ENCODE results near the gene EPB41L2.
"Not testable (repeated sequence)": the region's sequence is repeated elsewhere in the genome, so short reads cannot be mapped to it uniquely, and the experiment has no call there.

EPB41L2 gene

GRCh38 chr6:130937942-130938604 lies 125.0 kb downstream of the EPB41L2 start:
- DNase-seq, result no peak

DNA sequence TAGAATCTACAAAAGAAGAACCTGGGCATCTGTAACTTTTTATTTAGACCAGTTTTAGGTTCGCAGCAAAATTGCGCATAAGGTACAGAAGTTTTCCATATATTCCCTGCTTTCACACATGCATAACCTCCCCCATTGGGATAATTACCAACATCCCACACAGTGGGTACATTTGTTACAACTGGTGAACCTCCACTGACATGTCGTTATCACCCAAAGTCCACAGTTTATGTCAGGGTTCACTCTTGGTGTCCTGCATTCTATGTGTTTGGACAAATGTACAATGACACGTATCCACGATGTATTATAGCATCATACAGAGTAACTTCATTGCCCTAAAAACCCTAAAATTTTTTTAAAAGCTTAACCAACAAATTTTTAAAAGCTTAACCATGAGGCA lies 126.1 kb downstream of the EPB41L2 start:
- DNase-seq, result no peak

DNA sequence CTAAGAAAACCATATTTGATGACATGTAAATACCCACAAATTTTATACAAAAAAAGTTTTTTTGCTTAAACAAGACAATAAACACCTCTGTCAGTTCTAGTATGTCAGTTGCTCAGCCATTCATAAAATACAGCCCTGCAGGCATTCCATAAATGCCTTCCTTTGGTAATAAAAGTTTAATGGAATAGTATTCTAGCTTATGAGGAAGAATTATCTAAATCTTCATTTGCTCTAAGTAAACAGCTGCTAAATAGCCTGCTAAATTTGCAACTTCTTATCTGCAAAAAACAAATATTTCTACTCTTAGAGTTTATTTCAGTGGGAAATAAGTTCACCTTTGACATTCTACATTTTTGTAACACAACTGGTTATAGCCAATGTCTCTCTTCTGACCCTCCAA lies 127.1 kb downstream of the EPB41L2 start:
- DNase-seq, result no peak

DNA sequence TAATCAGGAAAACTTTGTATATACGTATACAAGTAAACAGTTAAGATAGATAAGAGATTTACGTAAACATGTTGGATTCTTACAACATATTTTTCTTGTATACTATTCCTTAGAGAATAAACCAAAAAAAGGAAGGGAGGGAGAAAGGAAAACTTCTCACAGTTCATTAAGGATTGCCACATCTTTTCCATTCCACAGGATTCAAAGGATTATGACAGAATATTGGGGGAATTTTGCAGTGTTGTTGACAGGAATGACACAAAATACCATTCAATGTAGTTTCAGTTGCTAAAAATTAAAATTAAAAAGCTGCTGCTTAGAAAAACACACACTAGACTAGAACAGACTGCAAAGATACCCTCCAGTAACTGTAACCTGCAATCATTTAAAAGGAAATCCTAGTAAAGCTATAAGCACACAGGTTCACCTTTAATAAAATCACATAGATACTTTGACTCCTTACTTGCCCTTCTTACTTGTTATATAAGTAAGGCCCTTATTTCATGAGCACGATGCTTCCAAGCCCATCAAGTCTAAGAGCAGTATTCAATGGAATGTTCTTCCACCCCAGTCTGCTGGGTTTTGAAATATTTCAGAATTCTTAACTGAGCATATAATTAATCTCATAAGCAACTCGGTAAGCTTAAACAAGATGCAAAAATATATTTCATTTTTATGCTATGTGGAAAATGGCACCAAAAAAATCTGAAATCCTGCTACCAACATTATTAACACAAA lies 128.0 kb downstream of the EPB41L2 start:
- no peak for DNase-seq

DNA sequence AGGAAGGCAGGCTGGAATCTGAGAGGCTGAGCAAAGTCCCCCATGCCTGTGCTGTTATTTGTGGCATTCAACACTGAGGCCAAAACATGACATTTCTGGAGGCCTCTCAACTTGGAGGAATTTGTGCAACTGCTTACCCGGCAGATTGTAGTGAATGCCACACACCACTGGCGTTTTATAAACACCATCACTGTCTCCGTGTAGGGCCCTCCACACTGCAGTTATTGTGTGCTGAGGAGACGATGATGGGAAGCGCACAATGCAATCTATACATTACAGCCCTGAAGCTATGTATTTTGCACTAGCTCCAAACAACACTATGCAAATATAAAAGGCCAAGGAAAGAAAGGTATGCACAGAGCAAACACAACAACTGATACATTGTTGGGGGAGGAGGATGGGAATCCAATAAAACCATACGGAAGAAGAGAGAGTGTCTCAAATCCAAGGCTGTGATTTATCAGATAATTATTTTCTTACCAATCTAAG lies 129.3 kb downstream of the EPB41L2 start:
- no peak for DNase-seq

GRCh38 chr6:130932921-130933320 lies 130.1 kb downstream of the EPB41L2 start:
- no peak for DNase-seq

GRCh38 chr6:130932438-130932837 lies 130.6 kb downstream of the EPB41L2 start:
- DNase-seq, result no peak

- DNase-seq, result no peak
Measured at GRCh38 chr6:130931683-130932082, 131.4 kb downstream of the EPB41L2 start.

DNA sequence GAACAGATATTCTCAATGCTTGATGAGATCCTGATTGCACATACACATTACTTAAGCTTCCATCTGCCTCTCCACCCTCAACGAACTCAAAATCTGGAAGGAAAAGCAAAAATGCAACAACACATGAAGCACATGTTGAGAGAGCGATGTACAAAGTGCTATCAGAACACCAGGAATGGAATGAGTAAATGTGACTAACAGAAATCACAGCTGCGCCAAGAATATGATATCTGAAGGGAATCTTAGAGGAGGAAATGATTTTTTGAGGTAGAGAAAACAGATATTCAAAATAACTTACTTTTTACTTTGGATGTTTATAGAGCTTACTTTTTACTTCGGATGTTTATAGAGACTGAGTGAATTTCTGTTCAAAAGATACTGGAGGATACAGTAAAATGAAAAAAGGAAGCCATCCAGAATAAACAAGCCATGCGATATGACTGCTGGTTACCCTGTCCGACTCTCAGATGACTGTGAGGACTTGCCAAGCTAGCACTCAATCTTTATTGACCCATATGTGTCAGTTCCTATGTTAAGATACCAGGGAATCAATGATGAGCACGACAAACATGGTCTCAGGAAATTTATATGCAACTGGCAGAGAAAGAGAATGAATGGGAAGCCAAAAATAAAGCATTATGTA lies 133.9 kb downstream of the EPB41L2 start:
- no peak for DNase-seq

DNA sequence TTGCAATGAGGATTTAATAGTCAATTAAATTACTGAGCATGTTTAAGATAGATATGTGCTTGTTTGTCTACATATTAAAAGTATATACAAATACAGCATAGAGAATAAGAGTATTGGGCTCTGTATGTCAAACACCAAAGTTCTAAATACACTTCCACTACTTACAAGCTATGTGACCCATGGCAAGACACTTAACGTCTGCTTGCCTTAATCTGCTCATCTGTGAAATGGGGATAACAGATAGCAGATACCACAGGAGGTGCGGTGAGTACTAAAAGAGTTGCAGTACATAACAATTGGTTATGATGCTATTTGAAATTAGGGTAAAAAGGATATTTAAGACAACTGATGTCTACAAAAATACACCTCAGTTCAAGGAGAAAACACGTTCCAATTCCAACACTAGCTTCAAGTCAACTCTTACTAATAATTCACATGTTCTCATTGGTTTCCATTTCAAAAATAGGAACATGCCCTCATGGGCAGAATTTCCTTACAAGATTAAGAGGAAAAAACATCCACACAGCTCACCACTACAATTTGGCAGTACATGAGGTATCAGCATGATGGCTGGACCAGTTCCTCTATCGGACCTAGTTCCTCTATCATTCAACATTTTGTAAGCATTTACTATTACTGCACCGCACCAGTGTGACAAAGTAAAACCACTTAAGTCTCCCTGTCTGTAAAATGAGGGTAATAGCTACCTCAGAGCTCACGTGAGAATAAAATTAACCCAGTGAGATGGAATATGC lies 134.7 kb downstream of the EPB41L2 start:
- no peak for DNase-seq

DNA sequence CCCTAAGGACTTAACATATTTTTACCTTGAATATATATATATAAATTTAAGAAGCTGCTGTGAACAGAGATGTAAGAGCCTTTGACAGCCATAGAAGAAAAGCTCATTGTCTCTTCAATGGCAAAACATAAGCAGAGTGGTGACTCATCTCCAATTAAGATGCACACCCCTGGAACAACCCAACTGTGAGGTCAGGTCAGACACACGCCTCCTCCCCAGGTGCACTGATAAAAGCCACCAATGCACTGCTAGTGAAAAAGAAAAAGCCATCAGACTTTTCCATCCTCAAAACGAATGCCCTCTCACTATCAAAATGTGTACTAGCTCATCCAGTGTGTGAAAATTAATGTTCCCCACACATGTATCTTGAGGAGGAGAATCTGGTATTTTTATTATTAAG lies 135.7 kb downstream of the EPB41L2 start:
- DNase-seq, result no peak

GRCh38 chr6:130923350-130923749 lies 139.7 kb downstream of the EPB41L2 start:
- no peak for DNase-seq

DNA sequence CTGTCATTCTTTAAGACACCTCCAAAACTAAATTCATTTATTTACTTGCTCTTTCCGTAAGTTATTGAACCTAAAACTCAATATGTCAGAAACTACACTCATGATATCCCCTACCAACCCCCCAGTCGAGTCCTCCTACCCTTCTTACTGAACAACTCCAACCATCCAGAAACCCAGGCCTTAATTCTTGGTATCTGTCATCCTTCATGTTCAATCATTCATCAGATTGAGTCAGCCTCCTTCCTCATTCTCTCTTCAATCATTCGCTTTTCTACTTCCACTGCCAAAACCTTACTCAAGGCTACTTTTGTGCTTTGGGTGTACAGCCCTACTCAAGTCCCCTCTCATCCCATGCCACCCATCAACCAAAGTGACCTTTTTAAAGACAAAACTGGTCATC lies 140.1 kb downstream of the EPB41L2 start:
- DNase-seq, result no peak

DNA sequence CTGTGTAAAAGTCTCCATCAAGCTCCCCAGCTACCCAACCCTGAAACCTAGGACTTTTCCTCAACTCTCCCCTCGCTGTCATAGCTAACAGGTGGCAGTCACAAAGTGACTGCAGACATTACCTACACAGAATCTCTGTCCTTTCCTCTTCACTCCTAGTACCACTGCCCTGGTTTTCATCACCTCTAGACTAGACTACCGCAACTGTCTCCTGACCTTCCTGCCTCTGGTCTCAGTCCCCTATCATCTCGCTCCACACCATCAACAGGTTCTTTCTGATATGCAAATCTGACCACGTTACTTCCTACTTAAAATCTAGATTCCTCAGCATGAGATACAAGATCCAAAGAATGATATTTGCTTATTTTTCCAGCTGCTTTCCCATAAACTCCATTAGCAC lies 142.1 kb downstream of the EPB41L2 start:
- no peak for DNase-seq

- no peak for DNase-seq
Measured at GRCh38 chr6:130918171-130918570, 144.9 kb downstream of the EPB41L2 start.

GRCh38 chr6:130915606-130916005 lies 147.4 kb downstream of the EPB41L2 start:
- not testable (repeated sequence) for DNase-seq

- DNase-seq, result no peak
Measured at GRCh38 chr6:130913120-130913519, 149.9 kb downstream of the EPB41L2 start.

DNA sequence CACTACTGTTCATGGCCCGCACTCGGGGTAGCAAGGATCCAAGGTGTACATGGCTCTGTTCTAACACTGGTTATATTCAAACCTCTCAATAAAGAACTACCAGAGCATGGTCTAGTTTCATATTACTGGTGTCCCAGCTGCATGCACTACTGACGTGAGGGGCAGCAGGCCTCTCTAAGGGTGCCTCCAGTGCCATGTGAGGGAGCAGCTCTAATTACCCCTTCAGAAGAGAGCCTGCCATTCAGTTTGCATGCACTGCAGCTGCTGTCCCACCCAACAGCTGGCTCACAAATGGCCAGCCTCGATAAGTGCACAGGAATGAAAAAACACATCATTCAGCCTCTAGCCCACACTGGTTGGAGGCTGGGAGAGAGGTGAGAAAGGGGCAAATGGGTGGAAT lies 150.6 kb downstream of the EPB41L2 start:
- DNase-seq, result no peak

DNA sequence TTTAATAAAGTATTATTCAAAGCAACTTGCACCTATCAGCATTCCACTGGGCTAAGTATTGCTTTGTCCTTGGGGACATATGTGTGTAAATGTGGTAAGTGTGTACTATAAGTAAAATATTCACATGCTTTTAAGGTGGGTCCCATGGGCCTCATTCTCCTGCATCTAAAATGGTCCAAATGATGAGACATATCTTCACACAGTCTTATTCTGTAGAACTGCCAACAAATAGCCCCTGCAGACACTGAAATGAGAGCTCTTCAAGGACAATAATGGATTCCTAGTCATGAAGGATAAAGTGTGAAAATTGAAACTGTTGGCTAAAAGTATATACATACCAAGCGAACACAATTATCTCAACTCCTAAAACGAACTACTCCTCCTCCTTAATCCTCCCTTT lies 154.1 kb downstream of the EPB41L2 start:
- DNase-seq, result no peak

GRCh38 chr6:130908188-130908587 lies 154.9 kb downstream of the EPB41L2 start:
- DNase-seq, result no peak

DNA sequence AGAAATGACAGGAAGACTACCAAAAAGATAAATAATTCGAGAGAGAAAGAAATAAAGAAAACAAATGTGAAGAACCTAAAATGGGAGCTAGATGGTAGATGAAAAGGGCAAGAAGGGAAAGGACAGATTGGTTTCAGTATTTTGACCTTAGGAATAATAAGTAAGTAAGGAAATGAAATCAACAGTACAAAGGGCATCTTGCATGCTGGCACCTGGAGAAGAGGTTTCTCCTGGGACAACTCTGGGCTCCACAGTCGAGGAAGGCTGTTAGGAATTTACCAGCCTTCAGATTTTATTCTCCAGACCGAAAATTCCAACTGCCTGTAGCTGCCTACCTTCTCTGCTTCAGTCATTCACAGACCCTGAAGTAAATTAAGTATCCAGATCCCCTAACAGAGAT lies 155.4 kb downstream of the EPB41L2 start:
- DNase-seq, result no peak

DNA sequence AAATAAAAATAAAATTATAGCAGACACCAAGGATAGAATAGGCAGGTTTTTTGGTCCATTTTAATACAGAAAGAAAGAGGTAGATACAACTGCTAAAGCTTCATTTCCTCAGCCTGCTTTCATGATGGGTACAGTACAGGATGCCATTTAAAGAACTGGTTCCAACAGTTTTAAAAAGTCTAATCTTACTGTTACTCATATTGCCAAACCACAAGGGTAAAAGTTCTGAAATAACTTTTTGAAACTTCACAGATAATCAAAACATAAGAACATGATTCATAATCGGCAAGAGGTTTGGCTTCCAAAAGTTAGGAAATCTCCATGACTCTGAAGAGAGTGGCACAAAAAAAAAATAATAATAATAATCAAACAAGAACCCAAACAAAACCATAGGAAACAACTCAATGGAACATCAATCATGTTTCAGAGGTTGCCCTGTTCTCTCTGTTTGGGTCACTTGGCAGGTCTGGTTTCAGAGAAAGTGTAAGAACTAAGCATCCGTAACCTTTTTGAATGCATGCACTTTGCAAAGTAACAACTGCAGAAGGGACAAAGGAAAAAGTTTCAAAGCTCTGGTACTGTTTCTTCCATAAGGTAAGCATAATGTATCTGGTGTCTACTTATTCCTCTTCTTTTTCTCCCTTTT lies 156.2 kb downstream of the EPB41L2 start:
- DNase-seq, result no peak

- DNase-seq, result no peak
Measured at GRCh38 chr6:130903602-130904001, 159.4 kb downstream of the EPB41L2 start.

Data from CD4-positive, alpha-beta T cell treated with Interleukin-15 for 1 hour (primary cell).